Tibial artery (tissue), 4 donors: ENCODE results near the gene CELA1.

Experiments
- DNase-seq, 2 donors: peaks; one replicate each; pipeline ENCODE4 v3.0.0-alpha.2; 2019
- H3K27ac ChIP-seq, 2 donors: fragments of 200-600 bp; sonication (generic) in 1 of 2; 1 replicate in 1 of 2; 2 replicates in 1 of 2; pipeline ENCODE4 v1.5.1; 2018 to 2019; ENCODE audit warnings: mild to moderate bottlenecking in 1 of 2
- H3K27me3 ChIP-seq, 2 donors: fragments of 200-600 bp; sonication (generic) in 1 of 2; one replicate each; pipeline versions ENCODE4 v1.5.1 to v1.6.0; 2016 to 2019
- H3K36me3 ChIP-seq, 3 donors: fragments of 200-600 bp; sonication (generic) in 2 of 3; one replicate each; pipeline ENCODE4 v1.5.1; 2016 to 2019; ENCODE audit warnings: mild to moderate bottlenecking in 2 of 3
- H3K4me1 ChIP-seq, 4 donors: fragments of 200-600 bp; sonication (generic) in 2 of 4; 1 replicate in 3 of 4; 2 replicates in 1 of 4; pipeline ENCODE4 v1.5.1; 2016 to 2019
- H3K4me3 ChIP-seq, 2 donors: fragments of 200-600 bp; sonication (generic) in 1 of 2; 1 replicate in 1 of 2; 2 replicates in 1 of 2; pipeline ENCODE4 v1.5.1; 2018 to 2019; ENCODE audit warnings: mild to moderate bottlenecking in 2 of 2
- H3K9me3 ChIP-seq, 3 donors: fragments of 200-600 bp; sonication (generic) in 1 of 3; one replicate each; pipeline ENCODE4 v1.5.1; 2016 to 2019
- CTCF ChIP-seq, 2 experiments: fragments of 200-600 bp in 1 of 2; fragments of 450-650 bp in 1 of 2; IDR thresholded peaks; one replicate each; pipeline ENCODE4 v1.5.1; 2017 to 2019; ENCODE audit warnings: antibody characterized with exemption in 2 of 2, mild to moderate bottlenecking in 1 of 2, moderate library complexity in 1 of 2
- intact Hi-C: fragments of 100-400 bp; cut with DNase I; formaldehyde crosslinking; loops from one replicate; pipeline ENCODE4 v1.15.0; 2023; ENCODE audit warnings: low total_unique reads

CELA1 gene

GRCh38 chr12:51351913-51352532 is 5.5 kb upstream of the CELA1 start:
- DNase-seq = no peak
- Histone ChIP-seq H3K4me3 (no peak overlapping the region), H3K36me3 (peaks cover 0 to 1% (median 0%) of the 10 kb centered on the region in 3 donors), H3K27me3 (no peaks in the 10 kb centered on the region), H3K9me3 (no peaks in the 10 kb centered on the region), H3K27ac (no peak overlapping the region), H3K4me1 (no peaks in the 10 kb centered on the region)
- intact Hi-C loops = no loop called here
- peak; percentile 20 to 29 for TF ChIP-seq CTCF (IDR thresholded peaks at IDR 0.05)

- intact Hi-C loops = no loop called here
- no peak for TF ChIP-seq CTCF (IDR thresholded peaks at IDR 0.05)
- H3K27ac ChIP-seq = no peak overlapping the region
- no peaks in the 10 kb centered on the region for H3K9me3 ChIP-seq
- no peak overlapping the region for H3K4me3 ChIP-seq
- H3K27me3 ChIP-seq = no peaks in the 10 kb centered on the region
- no peak for DNase-seq
- no peaks in the 10 kb centered on the region for H3K36me3 ChIP-seq
- H3K4me1 ChIP-seq = no peaks in the 10 kb centered on the region
Measured at GRCh38 chr12:51349026-51349425, 2.5 kb upstream of the CELA1 start.

GRCh38 chr12:51348116-51348515 is 1.6 kb upstream of the CELA1 start:
- Histone ChIP-seq H3K27me3 (no peaks in the 10 kb centered on the region), H3K9me3 (no peaks in the 10 kb centered on the region), H3K27ac (no peak overlapping the region), H3K36me3 (no peaks in the 10 kb centered on the region), H3K4me1 (no peaks in the 10 kb centered on the region), H3K4me3 (no peak overlapping the region)
- no peak for TF ChIP-seq CTCF (IDR thresholded peaks at IDR 0.05)
- intact Hi-C loops = no loop called here
- DNase-seq = no peak

- no peaks in the 10 kb centered on the region for H3K9me3 ChIP-seq
- no peak for TF ChIP-seq CTCF (IDR thresholded peaks at IDR 0.05)
- H3K4me3 ChIP-seq = no peak overlapping the region
- DNase-seq = no peak
- no peaks in the 10 kb centered on the region for H3K27me3 ChIP-seq
- intact Hi-C loops = no loop called here
- peaks cover 0 to 5% (median 2%) of the 10 kb centered on the region in 4 donors for H3K4me1 ChIP-seq
- H3K36me3 ChIP-seq = no peaks in the 10 kb centered on the region
- H3K27ac ChIP-seq = no peak overlapping the region
Measured at GRCh38 chr12:51345681-51346080, 798 bp downstream of the CELA1 start.

- no peaks in the 10 kb centered on the region for H3K27me3 ChIP-seq
- TF ChIP-seq CTCF (IDR thresholded peaks at IDR 0.05) = no peak
- peaks cover 0 to 5% (median 2%) of the 10 kb centered on the region in 4 donors for H3K4me1 ChIP-seq
- intact Hi-C loops = no loop called here
- no peaks in the 10 kb centered on the region for H3K36me3 ChIP-seq
- no peaks in the 10 kb centered on the region for H3K9me3 ChIP-seq
- no peak overlapping the region for H3K4me3 ChIP-seq
- no peak for DNase-seq
- H3K27ac ChIP-seq = no peak overlapping the region
Measured at GRCh38 chr12:51343201-51343600, 3.3 kb downstream of the CELA1 start.

GRCh38 chr12:51342416-51342815 is 4.1 kb downstream of the CELA1 start:
- no peak overlapping the region for H3K27ac ChIP-seq
- no peak overlapping the region for H3K4me3 ChIP-seq
- no peak for TF ChIP-seq CTCF (IDR thresholded peaks at IDR 0.05)
- intact Hi-C loops = no loop called here
- no peak for DNase-seq
- H3K27me3 ChIP-seq = no peaks in the 10 kb centered on the region
- H3K9me3 ChIP-seq = no peaks in the 10 kb centered on the region
- no peaks in the 10 kb centered on the region for H3K36me3 ChIP-seq
- H3K4me1 ChIP-seq = peaks cover 0 to 5% (median 2%) of the 10 kb centered on the region in 4 donors
